WTC11 (cell line): ENCODE measurements around the gene WNT7A. TPM values are rescaled to one million over a fixed set of nuclear protein-coding genes. Genes with fewer than 3 reads are reported as not detected.

Source experiments
- ATF1 ChIP-seq: sonication (generic); formaldehyde crosslinking; IDR thresholded peaks from 2 replicates; pipeline ENCODE4 v1.8.1; 2023; ENCODE audit warnings: mild to moderate bottlenecking, moderate library complexity, missing genetic modification reagents
- FOXK1 ChIP-seq: sonication (generic); formaldehyde crosslinking; IDR thresholded peaks from 2 replicates; pipeline ENCODE4 v1.8.0; 2022; ENCODE audit warnings: mild to moderate bottlenecking, moderate library complexity, missing genetic modification reagents
- FOXP1 ChIP-seq: sonication (generic); formaldehyde crosslinking; IDR thresholded peaks from 2 replicates; pipeline ENCODE4 v1.8.0; 2022; ENCODE audit warnings: missing genetic modification reagents, mild to moderate bottlenecking, moderate library complexity, borderline replicate concordance
- GRHL2 ChIP-seq: fragments of 250-450 bp; sonication (Bioruptor Pico); IDR thresholded peaks from 2 replicates; pipeline ENCODE4 v1.8.0; 2022; ENCODE audit warnings: mild to moderate bottlenecking, moderate library complexity; ENCODE audit not compliant: insufficient replicate concordance, severe bottlenecking
- KAT7 ChIP-seq: sonication (generic); formaldehyde crosslinking; IDR thresholded peaks from 2 replicates; pipeline ENCODE4 v1.8.1; 2023; ENCODE audit warnings: missing genetic modification reagents, mild to moderate bottlenecking, borderline replicate concordance
- MXD4 ChIP-seq: fragments of 250-450 bp; sonication (Bioruptor Pico); IDR thresholded peaks from 2 replicates; pipeline ENCODE4 v1.8.0; 2021; ENCODE audit warnings: mild to moderate bottlenecking, moderate library complexity, borderline replicate concordance
- MYBL2 ChIP-seq: sonication (generic); formaldehyde crosslinking; IDR thresholded peaks from 2 replicates; pipeline ENCODE4 v1.8.1; 2023; ENCODE audit warnings: mild to moderate bottlenecking, moderate library complexity, missing genetic modification reagents
- NR2C2 ChIP-seq: sonication (generic); formaldehyde crosslinking; IDR thresholded peaks from 2 replicates; pipeline ENCODE4 v1.8.0; 2022; ENCODE audit warnings: mild to moderate bottlenecking, missing genetic modification reagents
- OVOL2 ChIP-seq: fragments of 250-450 bp; sonication (Bioruptor Pico); IDR thresholded peaks from 2 replicates; pipeline ENCODE4 v1.9.0; 2021; ENCODE audit warnings: mild to moderate bottlenecking, borderline replicate concordance
- RORB ChIP-seq: fragments of 250-450 bp; sonication (Bioruptor Pico); IDR thresholded peaks from 2 replicates; pipeline ENCODE4 v1.9.0; 2021; ENCODE audit warnings: mild to moderate bottlenecking
- SP1 ChIP-seq: sonication (generic); formaldehyde crosslinking; conservative IDR thresholded peaks from 2 replicates; pipeline ENCODE4 v1.8.1; 2022; ENCODE audit warnings: missing genetic modification reagents
- TCF7 ChIP-seq: sonication (generic); formaldehyde crosslinking; IDR thresholded peaks from 2 replicates; pipeline ENCODE4 v1.8.0; 2022; ENCODE audit warnings: mild to moderate bottlenecking, low read depth, missing genetic modification reagents, moderate library complexity
- TP53 ChIP-seq: sonication (generic); formaldehyde crosslinking; IDR thresholded peaks from 2 replicates; pipeline ENCODE4 v1.8.1; 2023; ENCODE audit warnings: mild to moderate bottlenecking, missing genetic modification reagents
- ZBTB21 ChIP-seq: sonication (generic); formaldehyde crosslinking; IDR thresholded peaks from 2 replicates; pipeline ENCODE4 v1.8.1; 2023; ENCODE audit warnings: mild to moderate bottlenecking, missing genetic modification reagents, borderline replicate concordance
- ZNF121 ChIP-seq: sonication (generic); formaldehyde crosslinking; IDR thresholded peaks from 2 replicates; pipeline ENCODE4 v1.8.0; 2023; ENCODE audit warnings: missing genetic modification reagents
- ZNF263 ChIP-seq: sonication (generic); formaldehyde crosslinking; IDR thresholded peaks from 2 replicates; pipeline ENCODE4 v1.8.1; 2022; ENCODE audit warnings: low read depth, mild to moderate bottlenecking, moderate library complexity, missing genetic modification reagents
- ZNF671 ChIP-seq: fragments of 250-450 bp; sonication (Bioruptor Pico); IDR thresholded peaks from 2 replicates; pipeline ENCODE4 v1.8.0; 2021; ENCODE audit warnings: mild to moderate bottlenecking
- total RNA-seq: library from RNA; stranded (reverse); gene quantifications from 3 replicates; pipeline ENCODE4 v1.2.3, GENCODE V29; 2021
- TF ChIP-seq, protein P1 (sequence below): sonication (generic); formaldehyde crosslinking; IDR thresholded peaks from 2 replicates; pipeline ENCODE4 v1.8.1; 2023; ENCODE audit warnings: mild to moderate bottlenecking, missing genetic modification reagents, borderline replicate concordance
- TF ChIP-seq, protein P2 (sequence below): fragments of 250-450 bp; sonication (Bioruptor Pico); IDR thresholded peaks from 2 replicates; pipeline ENCODE4 v1.9.0; 2021; ENCODE audit warnings: moderate library complexity, mild to moderate bottlenecking, inconsistent platforms, borderline replicate concordance
- TF ChIP-seq, protein P3 (sequence below): sonication (generic); formaldehyde crosslinking; IDR thresholded peaks from 2 replicates; pipeline ENCODE4 v1.8.1; 2023; ENCODE audit warnings: mild to moderate bottlenecking, missing genetic modification reagents
- TF ChIP-seq, protein P4 (sequence below): sonication (generic); formaldehyde crosslinking; conservative IDR thresholded peaks from 2 replicates; pipeline ENCODE4 v1.8.1; 2022; ENCODE audit warnings: mild to moderate bottlenecking, missing genetic modification reagents
- TF ChIP-seq, protein P5 (sequence below): sonication (generic); formaldehyde crosslinking; IDR thresholded peaks from 2 replicates; pipeline ENCODE4 v1.8.0; 2022; ENCODE audit warnings: mild to moderate bottlenecking, missing genetic modification reagents
- TF ChIP-seq, protein P6 (sequence below): sonication (generic); formaldehyde crosslinking; IDR thresholded peaks from 2 replicates; pipeline ENCODE4 v1.8.0; 2022; ENCODE audit warnings: mild to moderate bottlenecking, missing genetic modification reagents
- TF ChIP-seq, protein P7 (sequence below): sonication (generic); formaldehyde crosslinking; IDR thresholded peaks from 2 replicates; pipeline ENCODE4 v1.8.1; 2023; ENCODE audit warnings: mild to moderate bottlenecking, missing genetic modification reagents, moderate library complexity
- TF ChIP-seq, protein P8 (sequence below): fragments of 250-450 bp; sonication (Bioruptor Pico); IDR thresholded peaks from 2 replicates; pipeline ENCODE4 v1.9.0; 2021; ENCODE audit warnings: mild to moderate bottlenecking
- TF ChIP-seq, protein P9 (sequence below): fragments of 250-450 bp; sonication (Bioruptor Pico); IDR thresholded peaks from 2 replicates; pipeline ENCODE4 v1.9.0; 2021; ENCODE audit warnings: mild to moderate bottlenecking

WNT7A gene
- total RNA-seq, 1 experiment from 2014 or later = 0.04 TPM

DNA sequence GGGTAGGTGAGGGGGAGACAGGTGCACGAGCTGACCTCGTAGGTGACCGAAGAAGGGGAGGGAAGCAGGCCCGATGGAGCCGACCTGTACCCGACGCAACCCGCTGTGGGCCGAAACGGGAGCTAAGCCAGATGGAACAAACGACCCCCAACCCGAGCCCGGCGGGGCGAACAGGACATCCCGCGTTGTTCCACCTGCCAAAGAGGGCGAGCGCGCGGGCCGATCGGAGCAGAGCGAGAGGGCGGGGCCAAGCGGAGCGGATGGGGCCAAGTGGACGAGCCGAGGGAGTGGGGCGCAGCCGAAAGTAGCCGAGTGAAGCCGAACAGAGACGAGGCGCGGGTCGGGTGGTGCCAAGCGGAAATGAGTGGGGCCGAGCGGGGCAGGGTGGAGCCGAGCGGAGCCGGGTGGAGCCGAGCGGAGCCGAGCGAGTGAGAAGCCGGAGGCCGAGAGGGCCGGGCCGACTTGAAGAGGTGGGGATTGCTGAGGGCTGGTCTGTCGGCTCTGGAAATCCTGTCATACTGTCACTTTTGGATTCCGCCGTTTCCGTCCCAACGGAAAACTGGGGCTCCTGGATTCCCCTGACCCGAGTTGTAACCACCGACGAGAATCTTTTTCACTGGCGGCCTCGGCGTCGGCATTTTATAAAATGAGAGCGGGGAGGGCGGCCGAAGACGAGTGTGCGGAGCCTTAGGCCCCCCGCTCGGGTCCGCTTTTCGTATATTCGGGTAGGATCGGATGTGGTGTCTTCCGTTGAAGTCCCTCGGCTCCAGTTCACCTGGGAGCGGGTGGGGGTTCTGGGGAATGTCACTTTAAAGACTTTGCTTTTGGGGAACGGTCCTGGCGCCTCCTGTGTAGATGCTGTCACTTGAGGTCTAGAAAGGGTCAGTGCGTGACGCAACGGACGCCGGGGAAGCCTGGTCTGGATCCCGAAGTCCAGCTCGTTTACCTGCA is 15.6 kb upstream of the WNT7A start (continued):
- TF ChIP-seq, protein P1, sequence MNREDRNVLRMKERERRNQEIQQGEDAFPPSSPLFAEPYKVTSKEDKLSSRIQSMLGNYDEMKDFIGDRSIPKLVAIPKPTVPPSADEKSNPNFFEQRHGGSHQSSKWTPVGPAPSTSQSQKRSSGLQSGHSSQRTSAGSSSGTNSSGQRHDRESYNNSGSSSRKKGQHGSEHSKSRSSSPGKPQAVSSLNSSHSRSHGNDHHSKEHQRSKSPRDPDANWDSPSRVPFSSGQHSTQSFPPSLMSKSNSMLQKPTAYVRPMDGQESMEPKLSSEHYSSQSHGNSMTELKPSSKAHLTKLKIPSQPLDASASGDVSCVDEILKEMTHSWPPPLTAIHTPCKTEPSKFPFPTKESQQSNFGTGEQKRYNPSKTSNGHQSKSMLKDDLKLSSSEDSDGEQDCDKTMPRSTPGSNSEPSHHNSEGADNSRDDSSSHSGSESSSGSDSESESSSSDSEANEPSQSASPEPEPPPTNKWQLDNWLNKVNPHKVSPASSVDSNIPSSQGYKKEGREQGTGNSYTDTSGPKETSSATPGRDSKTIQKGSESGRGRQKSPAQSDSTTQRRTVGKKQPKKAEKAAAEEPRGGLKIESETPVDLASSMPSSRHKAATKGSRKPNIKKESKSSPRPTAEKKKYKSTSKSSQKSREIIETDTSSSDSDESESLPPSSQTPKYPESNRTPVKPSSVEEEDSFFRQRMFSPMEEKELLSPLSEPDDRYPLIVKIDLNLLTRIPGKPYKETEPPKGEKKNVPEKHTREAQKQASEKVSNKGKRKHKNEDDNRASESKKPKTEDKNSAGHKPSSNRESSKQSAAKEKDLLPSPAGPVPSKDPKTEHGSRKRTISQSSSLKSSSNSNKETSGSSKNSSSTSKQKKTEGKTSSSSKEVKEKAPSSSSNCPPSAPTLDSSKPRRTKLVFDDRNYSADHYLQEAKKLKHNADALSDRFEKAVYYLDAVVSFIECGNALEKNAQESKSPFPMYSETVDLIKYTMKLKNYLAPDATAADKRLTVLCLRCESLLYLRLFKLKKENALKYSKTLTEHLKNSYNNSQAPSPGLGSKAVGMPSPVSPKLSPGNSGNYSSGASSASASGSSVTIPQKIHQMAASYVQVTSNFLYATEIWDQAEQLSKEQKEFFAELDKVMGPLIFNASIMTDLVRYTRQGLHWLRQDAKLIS (CRISPR knock-in tag) = no peak
- TF ChIP-seq, protein P2, sequence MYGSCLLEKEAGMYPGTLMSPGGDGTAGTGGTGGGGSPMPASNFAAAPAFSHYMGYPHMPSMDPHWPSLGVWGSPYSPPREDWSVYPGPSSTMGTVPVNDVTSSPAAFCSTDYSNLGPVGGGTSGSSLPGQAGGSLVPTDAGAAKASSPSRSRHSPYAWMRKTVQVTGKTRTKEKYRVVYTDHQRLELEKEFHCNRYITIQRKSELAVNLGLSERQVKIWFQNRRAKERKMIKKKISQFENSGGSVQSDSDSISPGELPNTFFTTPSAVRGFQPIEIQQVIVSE = no peak
- TF ChIP-seq TP53 (CRISPR knock-in tag) (no peak), NR2C2 (CRISPR knock-in tag) (no peak), RORB (no peak), ATF1 (no peak), ZNF263 (no peak), ZNF671 (CRISPR knock-in tag) (no peak), ZBTB21 (CRISPR knock-in tag) (no peak), MXD4 (CRISPR knock-in tag) (no peak), SP1 (CRISPR knock-in tag) (no peak; the same call in 1 of the 2 replicates), MYBL2 (CRISPR knock-in tag) (no peak), KAT7 (CRISPR knock-in tag) (no peak), FOXP1 (CRISPR knock-in tag) (no peak), OVOL2 (CRISPR knock-in tag) (no peak), TCF7 (no peak), GRHL2 (no peak), FOXK1 (CRISPR knock-in tag) (peak; percentile 53; the same call in 1 of the 2 replicates), ZNF121 (CRISPR knock-in tag) (no peak)
- TF ChIP-seq, protein P3, sequence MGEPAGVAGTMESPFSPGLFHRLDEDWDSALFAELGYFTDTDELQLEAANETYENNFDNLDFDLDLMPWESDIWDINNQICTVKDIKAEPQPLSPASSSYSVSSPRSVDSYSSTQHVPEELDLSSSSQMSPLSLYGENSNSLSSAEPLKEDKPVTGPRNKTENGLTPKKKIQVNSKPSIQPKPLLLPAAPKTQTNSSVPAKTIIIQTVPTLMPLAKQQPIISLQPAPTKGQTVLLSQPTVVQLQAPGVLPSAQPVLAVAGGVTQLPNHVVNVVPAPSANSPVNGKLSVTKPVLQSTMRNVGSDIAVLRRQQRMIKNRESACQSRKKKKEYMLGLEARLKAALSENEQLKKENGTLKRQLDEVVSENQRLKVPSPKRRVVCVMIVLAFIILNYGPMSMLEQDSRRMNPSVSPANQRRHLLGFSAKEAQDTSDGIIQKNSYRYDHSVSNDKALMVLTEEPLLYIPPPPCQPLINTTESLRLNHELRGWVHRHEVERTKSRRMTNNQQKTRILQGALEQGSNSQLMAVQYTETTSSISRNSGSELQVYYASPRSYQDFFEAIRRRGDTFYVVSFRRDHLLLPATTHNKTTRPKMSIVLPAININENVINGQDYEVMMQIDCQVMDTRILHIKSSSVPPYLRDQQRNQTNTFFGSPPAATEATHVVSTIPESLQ = no peak
- TF ChIP-seq, protein P4, sequence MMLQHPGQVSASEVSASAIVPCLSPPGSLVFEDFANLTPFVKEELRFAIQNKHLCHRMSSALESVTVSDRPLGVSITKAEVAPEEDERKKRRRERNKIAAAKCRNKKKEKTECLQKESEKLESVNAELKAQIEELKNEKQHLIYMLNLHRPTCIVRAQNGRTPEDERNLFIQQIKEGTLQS (CRISPR knock-in tag) = no peak
- TF ChIP-seq, protein P5, sequence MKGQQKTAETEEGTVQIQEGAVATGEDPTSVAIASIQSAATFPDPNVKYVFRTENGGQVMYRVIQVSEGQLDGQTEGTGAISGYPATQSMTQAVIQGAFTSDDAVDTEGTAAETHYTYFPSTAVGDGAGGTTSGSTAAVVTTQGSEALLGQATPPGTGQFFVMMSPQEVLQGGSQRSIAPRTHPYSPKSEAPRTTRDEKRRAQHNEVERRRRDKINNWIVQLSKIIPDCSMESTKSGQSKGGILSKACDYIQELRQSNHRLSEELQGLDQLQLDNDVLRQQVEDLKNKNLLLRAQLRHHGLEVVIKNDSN (CRISPR knock-in tag) = no peak
- TF ChIP-seq, protein P6, sequence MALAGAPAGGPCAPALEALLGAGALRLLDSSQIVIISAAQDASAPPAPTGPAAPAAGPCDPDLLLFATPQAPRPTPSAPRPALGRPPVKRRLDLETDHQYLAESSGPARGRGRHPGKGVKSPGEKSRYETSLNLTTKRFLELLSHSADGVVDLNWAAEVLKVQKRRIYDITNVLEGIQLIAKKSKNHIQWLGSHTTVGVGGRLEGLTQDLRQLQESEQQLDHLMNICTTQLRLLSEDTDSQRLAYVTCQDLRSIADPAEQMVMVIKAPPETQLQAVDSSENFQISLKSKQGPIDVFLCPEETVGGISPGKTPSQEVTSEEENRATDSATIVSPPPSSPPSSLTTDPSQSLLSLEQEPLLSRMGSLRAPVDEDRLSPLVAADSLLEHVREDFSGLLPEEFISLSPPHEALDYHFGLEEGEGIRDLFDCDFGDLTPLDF (CRISPR knock-in tag) = no peak
- TF ChIP-seq, protein P7, sequence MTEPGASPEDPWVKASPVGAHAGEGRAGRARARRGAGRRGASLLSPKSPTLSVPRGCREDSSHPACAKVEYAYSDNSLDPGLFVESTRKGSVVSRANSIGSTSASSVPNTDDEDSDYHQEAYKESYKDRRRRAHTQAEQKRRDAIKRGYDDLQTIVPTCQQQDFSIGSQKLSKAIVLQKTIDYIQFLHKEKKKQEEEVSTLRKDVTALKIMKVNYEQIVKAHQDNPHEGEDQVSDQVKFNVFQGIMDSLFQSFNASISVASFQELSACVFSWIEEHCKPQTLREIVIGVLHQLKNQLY (CRISPR knock-in tag) = no peak
- TF ChIP-seq, protein P8, sequence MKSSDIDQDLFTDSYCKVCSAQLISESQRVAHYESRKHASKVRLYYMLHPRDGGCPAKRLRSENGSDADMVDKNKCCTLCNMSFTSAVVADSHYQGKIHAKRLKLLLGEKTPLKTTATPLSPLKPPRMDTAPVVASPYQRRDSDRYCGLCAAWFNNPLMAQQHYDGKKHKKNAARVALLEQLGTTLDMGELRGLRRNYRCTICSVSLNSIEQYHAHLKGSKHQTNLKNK (CRISPR knock-in tag) = no peak
- TF ChIP-seq, protein P9, sequence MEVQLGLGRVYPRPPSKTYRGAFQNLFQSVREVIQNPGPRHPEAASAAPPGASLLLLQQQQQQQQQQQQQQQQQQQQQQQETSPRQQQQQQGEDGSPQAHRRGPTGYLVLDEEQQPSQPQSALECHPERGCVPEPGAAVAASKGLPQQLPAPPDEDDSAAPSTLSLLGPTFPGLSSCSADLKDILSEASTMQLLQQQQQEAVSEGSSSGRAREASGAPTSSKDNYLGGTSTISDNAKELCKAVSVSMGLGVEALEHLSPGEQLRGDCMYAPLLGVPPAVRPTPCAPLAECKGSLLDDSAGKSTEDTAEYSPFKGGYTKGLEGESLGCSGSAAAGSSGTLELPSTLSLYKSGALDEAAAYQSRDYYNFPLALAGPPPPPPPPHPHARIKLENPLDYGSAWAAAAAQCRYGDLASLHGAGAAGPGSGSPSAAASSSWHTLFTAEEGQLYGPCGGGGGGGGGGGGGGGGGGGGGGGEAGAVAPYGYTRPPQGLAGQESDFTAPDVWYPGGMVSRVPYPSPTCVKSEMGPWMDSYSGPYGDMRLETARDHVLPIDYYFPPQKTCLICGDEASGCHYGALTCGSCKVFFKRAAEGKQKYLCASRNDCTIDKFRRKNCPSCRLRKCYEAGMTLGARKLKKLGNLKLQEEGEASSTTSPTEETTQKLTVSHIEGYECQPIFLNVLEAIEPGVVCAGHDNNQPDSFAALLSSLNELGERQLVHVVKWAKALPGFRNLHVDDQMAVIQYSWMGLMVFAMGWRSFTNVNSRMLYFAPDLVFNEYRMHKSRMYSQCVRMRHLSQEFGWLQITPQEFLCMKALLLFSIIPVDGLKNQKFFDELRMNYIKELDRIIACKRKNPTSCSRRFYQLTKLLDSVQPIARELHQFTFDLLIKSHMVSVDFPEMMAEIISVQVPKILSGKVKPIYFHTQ (CRISPR knock-in tag) = no peak
